Esophagus muscularis mucosa (tissue), 4 donors: ENCODE data around the gene NR2F1-AS1. TPM values are rescaled to one million over a fixed set of nuclear protein-coding genes. Genes with fewer than 3 reads are reported as not detected.

Source experiments
- DNase-seq: peaks from one replicate; pipeline ENCODE4 v3.0.0-alpha.2; 2017; ENCODE audit errors: extremely low spot score
- H3K27ac ChIP-seq, 4 donors: fragments of 200-600 bp; sonication (generic); replicated peaks in 1 of 4; 1 replicate in 3 of 4; 2 replicates in 1 of 4; pipeline ENCODE4 v1.5.1; 2016 to 2019; ENCODE audit warnings: mild to moderate bottlenecking in 1 of 4
- H3K27me3 ChIP-seq, 4 donors: fragments of 200-600 bp; sonication (generic); one replicate each; pipeline versions ENCODE4 v1.5.1 to v1.6.0; 2016 to 2019
- H3K36me3 ChIP-seq, 4 donors: fragments of 200-600 bp; sonication (generic); one replicate each; pipeline ENCODE4 v1.5.1; 2016 to 2019
- H3K4me1 ChIP-seq, 4 donors: fragments of 200-600 bp; sonication (generic); one replicate each; pipeline ENCODE4 v1.5.1; 2016 to 2019
- H3K4me3 ChIP-seq, 4 donors: fragments of 200-600 bp; sonication (generic); 1 replicate in 2 of 4; 2 replicates in 2 of 4; pipeline ENCODE4 v1.5.1; 2016 to 2019; ENCODE audit warnings: mild to moderate bottlenecking in 4 of 4, moderate library complexity in 1 of 4
- H3K9me3 ChIP-seq, 4 donors: fragments of 200-600 bp; sonication (generic); 1 replicate in 3 of 4; 2 replicates in 1 of 4; pipeline ENCODE4 v1.5.1; 2016 to 2019
- CTCF ChIP-seq, 3 experiments: fragments of 200-600 bp in 2 of 3; fragments of 450-650 bp in 1 of 3; sonication (generic) in 2 of 3; IDR thresholded peaks; one replicate each; pipeline ENCODE4 v1.5.1; 2017 to 2019; ENCODE audit warnings: antibody characterized with exemption in 3 of 3, mild to moderate bottlenecking in 2 of 3, moderate library complexity in 1 of 3
- EP300 ChIP-seq: sonication (generic); formaldehyde crosslinking; IDR thresholded peaks from one replicate; pipeline ENCODE4 v1.6.1; 2017; ENCODE audit warnings: antibody characterized with exemption
- POLR2A ChIP-seq: fragments of 450-650 bp; IDR thresholded peaks from one replicate; pipeline ENCODE4 v1.6.1; 2017; ENCODE audit warnings: antibody characterized with exemption, moderate library complexity, mild to moderate bottlenecking, low read depth
- POLR2AphosphoS5 ChIP-seq, 2 donors: sonication (generic); formaldehyde crosslinking; IDR thresholded peaks; one replicate each; pipeline ENCODE4 v1.6.1; 2017; ENCODE audit warnings: antibody characterized with exemption in 2 of 2
- WGBS: methylation state at CpG from one replicate; pipeline ENCODE4 v1.1.5; 2018; 5-methylcytosine and 5-hydroxymethylcytosine counted together
- intact Hi-C: fragments of 100-400 bp; cut with DNase I; formaldehyde crosslinking; loops from one replicate; pipeline ENCODE4 v1.15.1; 2023
- total RNA-seq, 4 donors: library from RNA; depleted of rRNA; stranded (reverse); fragments of >200 nt; gene quantifications; one replicate each; pipeline versions ENCODE4 v1.1.0 to v1.2.1, GENCODE V29; 2016

Gene NR2F1-AS1
- total RNA-seq, 4 donors from 2014 or later, result 8.6 to 22.8 (median 9.5) TPM

- peaks cover 0 to 31% (median 2%) of the 10 kb centered on the region in 4 donors for H3K27me3 ChIP-seq
- no peak for DNase-seq
- peaks cover 14 to 77% (median 50%) of the 10 kb centered on the region in 4 donors for H3K4me1 ChIP-seq
- peak overlapping the region; percentile 45 to 95 (median 91) for H3K27ac ChIP-seq
- intact Hi-C loops, result no loop called here
- peaks cover 0 to 4% (median 0%) of the 10 kb centered on the region in 4 donors for H3K36me3 ChIP-seq
- H3K4me3 ChIP-seq, result peak overlapping the region; percentile 33 to 50 (median 40)
- TF ChIP-seq POLR2A (no peak), POLR2AphosphoS5 (IDR thresholded peaks at IDR 0.05) (no peak), EP300 (no peak), CTCF (IDR thresholded peaks at IDR 0.05) (no peak)
- WGBS, result 36% methylated on average over 39 of the region's 45 CpGs
- no peaks in the 10 kb centered on the region for H3K9me3 ChIP-seq
These were observed 8.2 kb downstream of the NR2F1-AS1 start for GRCh38 chr5:93572608-93573353.

- DNase-seq, result no peak
- 60% methylated on average over 22 of the region's 40 CpGs for WGBS
- Histone ChIP-seq H3K36me3 (peaks cover 0 to 4% (median 0%) of the 10 kb centered on the region in 4 donors), H3K9me3 (no peaks in the 10 kb centered on the region), H3K4me1 (peaks cover 14 to 77% (median 48%) of the 10 kb centered on the region in 4 donors), H3K27ac (peak overlapping the region in 3 of 4 donors; percentile 90 to 95 (median 92)), H3K4me3 (peak overlapping the region; percentile 33 to 50 (median 40)), H3K27me3 (peaks cover 0 to 31% (median 2%) of the 10 kb centered on the region in 4 donors)
- intact Hi-C loops, result no loop called here
- TF ChIP-seq POLR2AphosphoS5 (IDR thresholded peaks at IDR 0.05), result peak in 1 of 2 donors; percentile 16
- no peak for TF ChIP-seq EP300
These were observed 8.9 kb downstream of the NR2F1-AS1 start for GRCh38 chr5:93572101-93572607.

GRCh38 chr5:93571114-93571949 is 9.7 kb downstream of the NR2F1-AS1 start:
- no peaks in the 10 kb centered on the region for H3K9me3 ChIP-seq
- no peak for TF ChIP-seq POLR2A
- no peak for TF ChIP-seq POLR2AphosphoS5 (IDR thresholded peaks at IDR 0.05)
- no peak for TF ChIP-seq CTCF (IDR thresholded peaks at IDR 0.05)
- no peak for TF ChIP-seq EP300
- WGBS, result 72% methylated on average over 28 of the region's 32 CpGs

GRCh38 chr5:93570294-93571113 is 10.5 kb downstream of the NR2F1-AS1 start:
- Histone ChIP-seq H3K36me3 (peaks cover 0 to 4% (median 0%) of the 10 kb centered on the region in 4 donors), H3K9me3 (no peaks in the 10 kb centered on the region), H3K4me1 (peaks cover 14 to 66% (median 44%) of the 10 kb centered on the region in 4 donors), H3K27ac (peak overlapping the region in 1 of 4 donors; percentile 37), H3K4me3 (peak overlapping the region; percentile 21 to 37 (median 22)), H3K27me3 (peaks cover 0 to 31% (median under 1%) of the 10 kb centered on the region in 4 donors)
- WGBS, result 59% methylated on average over 43 of the region's 70 CpGs
- no peak for DNase-seq
- TF ChIP-seq POLR2AphosphoS5 (IDR thresholded peaks at IDR 0.05), result no peak
- TF ChIP-seq CTCF (IDR thresholded peaks at IDR 0.05), result no peak
- TF ChIP-seq EP300, result no peak
- no peak for TF ChIP-seq POLR2A
- intact Hi-C loops, result no loop called here

More at GRCh38 chr5:93571114-93571949, 9.7 kb downstream of the NR2F1-AS1 start:
- intact Hi-C loops, result no loop called here
- H3K36me3 ChIP-seq, result peaks cover 0 to 4% (median 0%) of the 10 kb centered on the region in 4 donors
- H3K27ac ChIP-seq, result peak overlapping the region in 2 of 4 donors; percentile 37 to 95
- H3K27me3 ChIP-seq, result peaks cover 0 to 31% (median 2%) of the 10 kb centered on the region in 4 donors
- H3K4me1 ChIP-seq, result peaks cover 14 to 74% (median 47%) of the 10 kb centered on the region in 4 donors
- no peak for DNase-seq
- H3K4me3 ChIP-seq, result peak overlapping the region in 3 of 4 donors; percentile 37 to 42 (median 39)
